Testis (tissue), 3 donors: ENCODE measurements around the gene GCNT4. TPM values are rescaled to one million over a fixed set of nuclear protein-coding genes. Genes with fewer than 3 reads are reported as not detected.

ENCODE experiments used
- DNase-seq: peaks from one replicate; pipeline ENCODE4 v3.0.0-alpha.2; 2019
- H3K27ac ChIP-seq, 2 donors: fragments of 200-600 bp; sonication (generic); one replicate each; pipeline ENCODE4 v1.5.1; 2019
- H3K27me3 ChIP-seq: fragments of 200-600 bp; sonication (generic); one replicate; pipeline ENCODE4 v1.5.1; 2019
- H3K36me3 ChIP-seq: fragments of 200-600 bp; sonication (generic); one replicate; pipeline ENCODE4 v1.5.1; 2017; ENCODE audit warnings: low read depth; ENCODE audit errors: missing control alignments
- H3K4me1 ChIP-seq: fragments of 200-600 bp; sonication (generic); one replicate; pipeline ENCODE4 v1.5.1; 2019
- H3K4me3 ChIP-seq, 2 donors: fragments of 200-600 bp; sonication (generic); one replicate each; pipeline ENCODE4 v1.5.1; 2017 to 2019
- H3K9me3 ChIP-seq: fragments of 200-600 bp; sonication (generic); one replicate; pipeline ENCODE4 v1.5.1; 2017
- POLR2A ChIP-seq: fragments of 450-650 bp; IDR thresholded peaks from one replicate; pipeline ENCODE4 v1.6.1; 2017; ENCODE audit warnings: antibody characterized with exemption, mild to moderate bottlenecking, moderate library complexity
- WGBS, 2 donors: methylation state at CpG; one replicate each; pipeline ENCODE4 v1.1.5; 2018; 5-methylcytosine and 5-hydroxymethylcytosine counted together
- intact Hi-C: fragments of 100-400 bp; cut with DNase I; formaldehyde crosslinking; loops from one replicate; pipeline ENCODE4 v1.15.1; 2023; ENCODE audit warnings: low total_unique reads
- polyA plus RNA-seq: library from polyadenylated mRNA; stranded (reverse); fragments of 350-450 nt; fragmentation: Illumina TruSeq; extraction: RNeasy Lipid Tissue Mini Kit (QIAGEN cat#74804); gene quantifications from one replicate; pipeline ENCODE4 v1.2.3, GENCODE V29; 2014; ENCODE audit warnings: low read depth, low replicate concordance; ENCODE audit not compliant: insufficient read depth
- total RNA-seq, 2 donors: library from RNA; depleted of rRNA; stranded (reverse); fragments of >200 nt; gene quantifications; one replicate each; pipeline ENCODE4 v1.2.3, GENCODE V29; 2016
- TF ChIP-seq, protein P1 (sequence below), 3 experiments: fragments of 450-650 bp in 2 of 3; fragments of 200-600 bp in 1 of 3; sonication (generic) in 1 of 3; IDR thresholded peaks; one replicate each; pipeline ENCODE4 v1.5.1; 2016 to 2019; ENCODE audit warnings: antibody characterized with exemption in 3 of 3, mild to moderate bottlenecking in 2 of 3, moderate library complexity in 1 of 3

The GCNT4 gene
- total and polyA plus RNA-seq, 3 donors from 2014 or later: 1.8 to 2.8 (median 2.7) TPM

DNA sequence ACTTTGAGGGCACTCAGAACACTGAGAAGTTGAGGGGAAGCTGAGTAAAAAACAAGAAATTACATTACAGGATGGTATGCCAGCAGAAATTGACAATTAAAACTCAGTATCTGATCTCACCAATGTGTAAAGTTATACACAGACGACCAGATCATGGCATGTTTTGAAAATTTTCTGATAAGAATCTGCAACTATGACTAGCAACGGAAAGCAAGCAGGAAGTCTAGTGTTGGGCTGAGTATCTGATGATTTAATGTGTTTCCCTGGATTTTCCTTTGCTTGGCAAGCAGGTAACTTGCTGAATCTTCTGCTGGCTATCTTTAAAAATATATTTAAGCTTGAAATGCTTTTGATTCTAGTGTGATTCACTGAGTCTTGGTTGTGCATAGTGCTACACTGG, 5.2 kb upstream of the GCNT4 start:
- no peak for DNase-seq
- Histone ChIP-seq H3K27ac (no peak overlapping the region), H3K4me1 (peaks cover 7% of the 10 kb centered on the region), H3K4me3 (no peak overlapping the region), H3K27me3 (no peaks in the 10 kb centered on the region), H3K36me3 (no peaks in the 10 kb centered on the region), H3K9me3 (no peaks in the 10 kb centered on the region)
- no peak for TF ChIP-seq POLR2A
- TF ChIP-seq, protein P1, sequence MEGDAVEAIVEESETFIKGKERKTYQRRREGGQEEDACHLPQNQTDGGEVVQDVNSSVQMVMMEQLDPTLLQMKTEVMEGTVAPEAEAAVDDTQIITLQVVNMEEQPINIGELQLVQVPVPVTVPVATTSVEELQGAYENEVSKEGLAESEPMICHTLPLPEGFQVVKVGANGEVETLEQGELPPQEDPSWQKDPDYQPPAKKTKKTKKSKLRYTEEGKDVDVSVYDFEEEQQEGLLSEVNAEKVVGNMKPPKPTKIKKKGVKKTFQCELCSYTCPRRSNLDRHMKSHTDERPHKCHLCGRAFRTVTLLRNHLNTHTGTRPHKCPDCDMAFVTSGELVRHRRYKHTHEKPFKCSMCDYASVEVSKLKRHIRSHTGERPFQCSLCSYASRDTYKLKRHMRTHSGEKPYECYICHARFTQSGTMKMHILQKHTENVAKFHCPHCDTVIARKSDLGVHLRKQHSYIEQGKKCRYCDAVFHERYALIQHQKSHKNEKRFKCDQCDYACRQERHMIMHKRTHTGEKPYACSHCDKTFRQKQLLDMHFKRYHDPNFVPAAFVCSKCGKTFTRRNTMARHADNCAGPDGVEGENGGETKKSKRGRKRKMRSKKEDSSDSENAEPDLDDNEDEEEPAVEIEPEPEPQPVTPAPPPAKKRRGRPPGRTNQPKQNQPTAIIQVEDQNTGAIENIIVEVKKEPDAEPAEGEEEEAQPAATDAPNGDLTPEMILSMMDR (IDR thresholded peaks at IDR 0.05): no peak
- 61 to 66% methylated on average over 2 of the region's 2 CpGs for WGBS, 2 donors
- intact Hi-C loops: no loop called here

DNA sequence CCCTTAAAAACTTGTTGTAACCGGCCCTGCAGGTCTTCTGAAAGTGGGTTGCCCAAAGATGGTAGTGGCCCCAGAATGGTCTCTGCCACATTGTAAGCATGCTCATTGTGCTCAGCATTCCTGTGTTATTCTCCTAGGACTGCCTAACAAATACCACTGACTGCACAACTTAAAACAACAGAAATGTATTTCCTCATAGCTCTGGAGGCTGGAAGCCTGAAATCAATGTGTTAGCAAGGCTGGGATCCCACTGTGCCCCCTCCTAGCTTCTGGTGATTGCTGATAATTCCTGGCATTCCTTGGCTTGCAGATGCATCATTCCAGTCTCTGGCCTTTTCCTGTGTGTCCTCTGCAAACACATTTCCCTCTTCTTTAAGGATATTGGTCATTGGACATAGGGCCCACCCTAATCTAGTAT, 3.4 kb upstream of the GCNT4 start:
- no peak for DNase-seq
- TF ChIP-seq, protein P1 (IDR thresholded peaks at IDR 0.05): no peak
- no peak for TF ChIP-seq POLR2A
- Histone ChIP-seq H3K36me3 (no peaks in the 10 kb centered on the region), H3K4me1 (peaks cover 16% of the 10 kb centered on the region), H3K4me3 (no peak overlapping the region), H3K9me3 (no peaks in the 10 kb centered on the region), H3K27ac (no peak overlapping the region), H3K27me3 (no peaks in the 10 kb centered on the region)
- WGBS, 2 donors: 70 to 83% methylated on average over 1 of the region's 1 CpG
- intact Hi-C loops: no loop called here

DNA sequence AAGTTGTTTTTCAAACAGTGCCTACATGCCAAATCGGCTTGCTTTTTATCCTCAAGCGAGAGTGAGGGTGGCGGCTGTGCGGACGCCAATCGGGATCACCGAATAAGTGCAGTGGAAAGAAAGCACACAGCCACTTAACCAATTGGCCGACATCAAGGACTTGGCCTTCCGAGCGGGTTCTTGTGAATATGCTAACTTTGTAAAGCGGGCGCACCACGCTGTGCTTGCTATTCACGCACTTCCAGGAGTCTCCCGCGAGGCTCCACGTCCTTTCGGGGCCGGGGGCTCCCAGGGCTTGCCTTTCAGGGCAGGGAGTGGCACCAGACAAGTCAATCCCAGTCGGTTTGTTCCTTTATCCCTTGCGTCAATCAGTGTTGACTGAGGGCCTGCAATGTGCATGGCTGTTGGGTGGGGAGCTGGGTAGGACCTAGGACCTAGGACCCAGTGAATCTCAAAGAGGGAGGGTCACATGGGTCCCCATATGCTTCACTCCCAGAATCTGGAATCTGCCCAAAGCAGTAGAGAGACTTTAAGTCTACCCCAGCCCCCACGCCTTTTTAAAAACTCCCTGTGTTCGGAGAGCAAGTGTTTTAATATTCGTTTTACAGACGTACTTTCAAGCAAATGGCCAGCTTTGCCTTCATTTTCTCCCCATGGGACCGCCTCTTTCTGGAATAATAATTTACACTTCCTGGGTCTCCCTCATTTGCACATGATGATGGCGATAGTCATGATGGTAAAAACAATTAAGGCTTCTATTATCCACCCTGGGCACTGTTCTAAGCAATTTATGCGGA, 2.0 kb upstream of the GCNT4 start:
- WGBS, 2 donors: 13 to 16% methylated on average over 20 to 28 of the region's 28 CpGs
- Histone ChIP-seq H3K27ac (peak overlapping the region; percentile 89 to 97), H3K4me3 (peak overlapping the region; percentile 68 to 75), H3K9me3 (no peaks in the 10 kb centered on the region), H3K4me1 (peaks cover 25% of the 10 kb centered on the region), H3K27me3 (no peaks in the 10 kb centered on the region), H3K36me3 (no peaks in the 10 kb centered on the region)
- DNase-seq: peak; percentile 79
- intact Hi-C loops: no loop called here
- TF ChIP-seq, protein P1 (IDR thresholded peaks at IDR 0.05): no peak
- no peak for TF ChIP-seq POLR2A

DNA sequence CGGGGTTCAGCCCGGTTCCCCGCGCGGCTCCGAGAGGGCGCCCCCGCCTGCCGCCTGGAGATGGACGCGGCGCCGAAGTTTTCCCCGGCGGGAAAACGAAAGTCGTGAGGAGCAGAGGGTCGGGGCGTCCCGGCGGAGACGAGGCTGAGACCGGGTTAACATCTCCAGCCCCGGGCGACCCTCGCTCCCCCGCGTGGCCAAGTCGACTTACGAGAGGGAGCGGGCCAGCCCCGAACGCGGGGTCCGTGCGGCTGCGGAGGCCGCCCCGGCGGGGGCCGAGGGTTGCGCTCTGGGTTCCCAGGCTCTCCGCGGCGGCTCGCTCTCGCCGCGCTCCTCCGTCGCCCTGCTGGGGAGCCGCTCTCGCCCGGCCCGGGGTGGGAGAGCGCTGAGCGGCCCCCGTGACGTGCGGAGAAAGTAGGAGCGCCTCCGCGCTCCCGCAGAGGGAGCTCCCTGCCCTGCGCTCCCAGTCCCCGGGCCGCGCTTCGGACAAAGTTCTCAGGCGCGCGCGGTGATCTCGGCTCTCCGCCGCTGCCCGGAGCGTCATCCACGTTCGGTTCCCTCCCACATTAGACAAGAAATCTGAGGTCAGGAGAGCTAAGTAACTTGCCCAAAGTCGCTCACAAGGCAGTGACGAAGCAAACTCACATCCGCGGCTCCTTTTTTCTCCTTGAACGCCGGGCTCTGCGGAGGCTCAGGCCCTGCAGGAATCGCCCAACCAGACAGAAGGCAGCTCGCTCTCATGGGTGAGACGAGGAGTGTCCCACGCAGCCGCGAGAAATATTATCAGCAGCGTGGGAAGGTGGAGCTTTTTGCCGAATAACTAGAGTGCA, 1.2 kb upstream of the GCNT4 start:
- H3K4me3 ChIP-seq: peak overlapping the region; percentile 68 to 75
- H3K9me3 ChIP-seq: no peaks in the 10 kb centered on the region
- 0% methylated on average over 6 to 72 of the region's 95 CpGs for WGBS, 2 donors
- peaks cover 25% of the 10 kb centered on the region for H3K4me1 ChIP-seq
- intact Hi-C loops: no loop called here
- peak; percentile 70 for DNase-seq
- H3K27me3 ChIP-seq: no peaks in the 10 kb centered on the region
- H3K36me3 ChIP-seq: no peaks in the 10 kb centered on the region
- peak overlapping the region; percentile 89 to 97 for H3K27ac ChIP-seq
- no peak for TF ChIP-seq POLR2A
- TF ChIP-seq, protein P1 (IDR thresholded peaks at IDR 0.05): no peak
